ENCODE measurements around the gene RHBDL1.

Gene RHBDL1
- 0.53 to 4.0 (median 1.5) reads per million in 9 experiments for total RNA-seq

- peaks cover 1% of the 10 kb centered on the region for H3K36me3 Mint-ChIP-seq (ENCODE audit: insufficient read depth)
Measured at GRCh38 chr16:674968-675883, at the start of gene RHBDL1. RHBDL1 (plus strand) TSS chr16:675671; CDS start chr16:675791, 120 bp downstream.

GRCh38 chr16:625977-626765 lies 49.3 kb upstream of the RHBDL1 start:
- ATAC-seq (replicated peaks) (no peak), DNase-seq (no peak)
- Mint-ChIP-seq H3K27ac (no peak overlapping the region), H3K36me3 (ENCODE audit: insufficient read depth) (no peaks in the 10 kb centered on the region), H3K4me1 (ENCODE audit: low read depth in 2 of 2) (peaks cover 0 to 3% of the 10 kb centered on the region in 2 donors), H3K27me3 (no peaks in the 10 kb centered on the region), H3K9me3 (no peaks in the 10 kb centered on the region), H3K4me3 (no peak overlapping the region)

More at GRCh38 chr16:674968-675883, at the start of gene RHBDL1:
- peaks cover 8 to 17% of the 10 kb centered on the region in 2 donors for H3K4me1 Mint-ChIP-seq (ENCODE audit: low read depth in 2 of 2)
- no peaks in the 10 kb centered on the region for H3K9me3 Mint-ChIP-seq
- H3K27ac Mint-ChIP-seq, result peak within 1 kb of the TSS in 1 of 2 donors; percentile 46
- peak within 1 kb of the TSS; percentile 35 to 48 for H3K4me3 Mint-ChIP-seq
- no peak for DNase-seq
- H3K27me3 Mint-ChIP-seq, result peaks cover 0 to 6% of the 10 kb centered on the region in 2 donors
- no peak for ATAC-seq (replicated peaks)

GRCh38 chr16:626787-627453 lies 48.6 kb upstream of the RHBDL1 start:
- ATAC-seq (replicated peaks), result no peak
- H3K36me3 Mint-ChIP-seq (ENCODE audit: insufficient read depth), result no peaks in the 10 kb centered on the region
- no peaks in the 10 kb centered on the region for H3K9me3 Mint-ChIP-seq
- no peak overlapping the region for H3K4me3 Mint-ChIP-seq
- H3K27ac Mint-ChIP-seq, result no peak overlapping the region
- peaks cover 0 to 3% of the 10 kb centered on the region in 2 donors for H3K4me1 Mint-ChIP-seq (ENCODE audit: low read depth in 2 of 2)
- DNase-seq, result no peak
- H3K27me3 Mint-ChIP-seq, result no peaks in the 10 kb centered on the region

- Mint-ChIP-seq H3K4me1 (ENCODE audit: low read depth in 2 of 2) (peaks cover 0 to 3% of the 10 kb centered on the region in 2 donors), H3K36me3 (ENCODE audit: insufficient read depth) (no peaks in the 10 kb centered on the region), H3K27ac (no peak overlapping the region), H3K4me3 (no peak overlapping the region), H3K9me3 (no peaks in the 10 kb centered on the region), H3K27me3 (no peaks in the 10 kb centered on the region)
- ATAC-seq (replicated peaks) (no peak), DNase-seq (no peak)
Measured at GRCh38 chr16:627454-628239, 47.8 kb upstream of the RHBDL1 start.

GRCh38 chr16:628321-629061 lies 47.0 kb upstream of the RHBDL1 start:
- ATAC-seq (replicated peaks) (no peak), DNase-seq (no peak)
- Mint-ChIP-seq H3K27ac (peak overlapping the region in 1 of 2 donors; percentile 20), H3K27me3 (no peaks in the 10 kb centered on the region), H3K4me1 (ENCODE audit: low read depth in 2 of 2) (peaks cover 0 to 3% of the 10 kb centered on the region in 2 donors), H3K36me3 (ENCODE audit: insufficient read depth) (no peaks in the 10 kb centered on the region), H3K9me3 (no peaks in the 10 kb centered on the region), H3K4me3 (no peak overlapping the region)

GRCh38 chr16:629185-629832 lies 46.2 kb upstream of the RHBDL1 start:
- Mint-ChIP-seq H3K36me3 (ENCODE audit: insufficient read depth) (no peaks in the 10 kb centered on the region), H3K4me3 (no peak overlapping the region), H3K27ac (no peak overlapping the region), H3K4me1 (ENCODE audit: low read depth in 2 of 2) (peaks cover 0 to 3% of the 10 kb centered on the region in 2 donors), H3K9me3 (no peaks in the 10 kb centered on the region), H3K27me3 (no peaks in the 10 kb centered on the region)
- DNase-seq, result no peak
- no peak for ATAC-seq (replicated peaks)

- DNase-seq, result no peak
- Mint-ChIP-seq H3K27me3 (no peaks in the 10 kb centered on the region), H3K4me3 (no peak overlapping the region), H3K27ac (no peak overlapping the region), H3K9me3 (no peaks in the 10 kb centered on the region), H3K4me1 (ENCODE audit: low read depth in 2 of 2) (peaks cover 1 to 5% of the 10 kb centered on the region in 2 donors), H3K36me3 (ENCODE audit: insufficient read depth) (no peaks in the 10 kb centered on the region)
- ATAC-seq (replicated peaks), result no peak
Measured at GRCh38 chr16:629833-630248, 45.6 kb upstream of the RHBDL1 start.

- Mint-ChIP-seq H3K9me3 (no peaks in the 10 kb centered on the region), H3K27me3 (no peaks in the 10 kb centered on the region), H3K4me1 (ENCODE audit: low read depth in 2 of 2) (peaks cover 3 to 6% of the 10 kb centered on the region in 2 donors), H3K27ac (no peak overlapping the region), H3K36me3 (ENCODE audit: insufficient read depth) (no peaks in the 10 kb centered on the region), H3K4me3 (no peak overlapping the region)
- ATAC-seq (replicated peaks) (no peak), DNase-seq (no peak)
Measured at GRCh38 chr16:630249-630814, 45.1 kb upstream of the RHBDL1 start.

- Mint-ChIP-seq H3K4me3 (no peak within 1 kb of the TSS), H3K27me3 (no peaks in the 10 kb centered on the region), H3K9me3 (no peaks in the 10 kb centered on the region), H3K36me3 (ENCODE audit: insufficient read depth) (no peaks in the 10 kb centered on the region), H3K27ac (no peak within 1 kb of the TSS), H3K4me1 (ENCODE audit: low read depth in 2 of 2) (peaks cover 3 to 6% of the 10 kb centered on the region in 2 donors)
- DNase-seq (no peak), ATAC-seq (replicated peaks) (no peak)
Measured at GRCh38 chr16:630815-631405, 44.6 kb upstream of the RHBDL1 start, which contains the start of gene WFIKKN1. WFIKKN1 (plus strand) TSS chr16:630985; CDS start chr16:631254, 269 bp downstream.

GRCh38 chr16:631808-632358 lies 43.6 kb upstream of the RHBDL1 start:
- H3K27me3 Mint-ChIP-seq, result peaks cover 0 to 6% of the 10 kb centered on the region in 2 donors
- H3K27ac Mint-ChIP-seq, result no peak overlapping the region
- peaks cover 9% of the 10 kb centered on the region for H3K36me3 Mint-ChIP-seq (ENCODE audit: insufficient read depth)
- peaks cover 7 to 9% of the 10 kb centered on the region in 2 donors for H3K4me1 Mint-ChIP-seq (ENCODE audit: low read depth in 2 of 2)
- DNase-seq (no peak), ATAC-seq (replicated peaks) (no peak)
- H3K4me3 Mint-ChIP-seq, result no peak overlapping the region
- H3K9me3 Mint-ChIP-seq, result peaks cover 0 to 2% of the 10 kb centered on the region in 2 donors

Measured in effector memory CD8-positive, alpha-beta T cell (primary cell).